Keratinocyte (primary cell): ENCODE data around the gene PDIA6. TPM values are rescaled to one million over a fixed set of nuclear protein-coding genes. Genes with fewer than 3 reads are reported as not detected.

ENCODE experiments used
- DNase-seq: peaks from one replicate; pipeline ENCODE4 v3.0.0-alpha.2; 2011; ENCODE audit warnings: low read depth, missing footprints, low spot score
- FAIRE-seq: peaks from 2 replicates; lab custom pipeline; 2011; peaks lifted over from hg19 to GRCh38; lab: Jason Lieb, UNC
- H2AFZ ChIP-seq: 2 replicates; pipeline ENCODE4 v1.6.0; 2012; ENCODE audit warnings: low read length, control low read depth, inconsistent platforms; ENCODE audit not compliant: control insufficient read depth
- H3K27ac ChIP-seq: 2 replicates; pipeline ENCODE4 v1.5.1; 2011; ENCODE audit warnings: low read length; ENCODE audit not compliant: control insufficient read depth, insufficient read depth
- H3K27me3 ChIP-seq: 3 replicates; pipeline ENCODE4 v1.6.0; 2011; ENCODE audit warnings: low read length; ENCODE audit not compliant: control insufficient read depth, insufficient read depth; ENCODE audit errors: extremely low read depth
- H3K36me3 ChIP-seq, 2 experiments: 2 replicates in 1 of 2; 3 replicates in 1 of 2; pipeline ENCODE4 v1.5.1; 2011; ENCODE audit warnings: low read length in 2 of 2, mild to moderate bottlenecking in 1 of 2; ENCODE audit not compliant: control insufficient read depth in 2 of 2, insufficient read depth in 2 of 2; ENCODE audit errors: extremely low read depth in 1 of 2
- H3K4me1 ChIP-seq: 3 replicates; pipeline ENCODE4 v1.5.1; 2011; ENCODE audit warnings: low read length; ENCODE audit not compliant: control insufficient read depth, insufficient read depth; ENCODE audit errors: extremely low read depth
- H3K4me2 ChIP-seq: 3 replicates; pipeline ENCODE4 v1.6.0; 2011; ENCODE audit warnings: low read depth, low read length; ENCODE audit not compliant: control insufficient read depth, insufficient read depth; ENCODE audit errors: extremely low read depth
- H3K4me3 ChIP-seq, 3 experiments: fragments of 200-600 bp in 1 of 3; sonication (generic) in 1 of 3; 2 replicates in 2 of 3; 3 replicates in 1 of 3; pipeline ENCODE4 v1.5.1; 2011 to 2016; ENCODE audit warnings: low read length in 3 of 3, mild to moderate bottlenecking in 3 of 3, control low read depth in 2 of 3, inconsistent platforms in 1 of 3, low read depth in 1 of 3, mixed read lengths in 1 of 3, mixed run types in 1 of 3, moderate library complexity in 1 of 3; ENCODE audit not compliant: control insufficient read depth in 2 of 3, insufficient read depth in 2 of 3; ENCODE audit errors: extremely low read depth in 1 of 3
- H3K79me2 ChIP-seq: 2 replicates; pipeline ENCODE4 v1.6.0; 2012; ENCODE audit warnings: low read length; ENCODE audit not compliant: control insufficient read depth, insufficient read depth
- H3K9ac ChIP-seq: 3 replicates; pipeline ENCODE4 v1.6.0; 2011; ENCODE audit warnings: low read length; ENCODE audit not compliant: control insufficient read depth, insufficient read depth; ENCODE audit errors: extremely low read depth
- H3K9me1 ChIP-seq: 3 replicates; pipeline ENCODE4 v1.6.0; 2011; ENCODE audit warnings: low read length; ENCODE audit not compliant: control insufficient read depth, insufficient read depth; ENCODE audit errors: extremely low read depth
- H3K9me3 ChIP-seq: 2 replicates; pipeline ENCODE4 v1.5.1; 2012; ENCODE audit warnings: low read depth, low read length; ENCODE audit not compliant: control insufficient read depth
- H4K20me1 ChIP-seq: 3 replicates; pipeline ENCODE4 v1.6.0; 2011; ENCODE audit warnings: low read length; ENCODE audit not compliant: control insufficient read depth, insufficient read depth; ENCODE audit errors: extremely low read depth
- CTCF ChIP-seq, 3 experiments: IDR thresholded peaks in 1 of 3; conservative IDR thresholded peaks in 1 of 3; optimal IDR thresholded peaks in 1 of 3; 2 replicates in 2 of 3; 3 replicates in 1 of 3; pipeline versions ENCODE3 to v1.5.1; 2011; ENCODE audit warnings: low read length in 3 of 3, mild to moderate bottlenecking in 3 of 3, moderate library complexity in 2 of 3, control low read depth in 1 of 3, inconsistent platforms in 1 of 3; ENCODE audit not compliant: insufficient read depth in 2 of 3; ENCODE audit errors: extremely low read depth in 1 of 3
- EZH2 ChIP-seq: IDR thresholded peaks from one replicate; pipeline ENCODE4 v1.6.1; 2012; ENCODE audit warnings: inconsistent platforms, mild to moderate bottlenecking, low read length, moderate library complexity
- dilution Hi-C: fragments of 300-500 bp; cut with MboI; formaldehyde crosslinking; loops from one replicate; pipeline ENCODE4 v1.7.0; 2020; ENCODE audit warnings: low sequenced_read_pairs; ENCODE audit not compliant: extremely low pct_ligation_motif_present
- polyA plus RNA-seq, 5 experiments: library from polyadenylated mRNA; depleted of rRNA in 3 of 5; stranded (reverse) in 3 of 5; stranded (forward) in 1 of 5; unstranded in 1 of 5; fragments of >200 nt; gene quantifications; 1 replicate in 1 of 5; 2 replicates in 3 of 5; 3 replicates in 1 of 5; pipeline versions ENCODE4 v1.2.1 to v1.2.3, GENCODE V29; 2011 to 2012; ENCODE audit warnings: missing spikeins in 2 of 5, low read depth in 1 of 5, low replicate concordance in 1 of 5

Gene PDIA6
- polyA plus RNA-seq, 1 donor (not counting 4 experiments of a cell fraction or from before 2014, with no cell fraction given): 310 TPM

- FAIRE-seq (no peak), DNase-seq (no peak)
- H3K9me1 ChIP-seq: no peaks in the 10 kb centered on the region
- peaks cover 3% of the 10 kb centered on the region for H4K20me1 ChIP-seq
- H3K9me3 ChIP-seq: no peaks in the 10 kb centered on the region
- H2AFZ ChIP-seq: no peak overlapping the region
- dilution Hi-C loops: no loop called here
- H3K4me2 ChIP-seq: no peak overlapping the region
- H3K79me2 ChIP-seq: peaks cover 66% of the 10 kb centered on the region
- peaks cover 17 to 49% of the 10 kb centered on the region in 2 experiments for H3K36me3 ChIP-seq
- no peak overlapping the region for H3K27ac ChIP-seq
- H3K4me1 ChIP-seq: no peaks in the 10 kb centered on the region
- H3K27me3 ChIP-seq: no peaks in the 10 kb centered on the region
- no peak for TF ChIP-seq EZH2
- TF ChIP-seq CTCF (optimal IDR thresholded peaks at IDR 0.05 in 1 of 3, IDR thresholded peaks at IDR 0.05 in 1 of 3, conservative IDR thresholded peaks at IDR 0.05 in 1 of 3; ENCODE audit: extremely low read depth in 1 of 3, insufficient read depth in 2 of 3, low read length in 3 of 3): no peak
- H3K4me3 ChIP-seq: no peak overlapping the region
- H3K9ac ChIP-seq: no peak overlapping the region
Observed at GRCh38 chr2:10796703-10797102, 15.9 kb downstream of the PDIA6 start.

GRCh38 chr2:10795508-10796046, 17.0 kb downstream of the PDIA6 start:
- no peak overlapping the region for H3K4me3 ChIP-seq
- H3K9me3 ChIP-seq: no peaks in the 10 kb centered on the region
- no peaks in the 10 kb centered on the region for H3K27me3 ChIP-seq
- peaks cover 55% of the 10 kb centered on the region for H3K79me2 ChIP-seq
- H3K4me1 ChIP-seq: no peaks in the 10 kb centered on the region
- H3K9ac ChIP-seq: no peak overlapping the region
- peaks cover 16 to 38% of the 10 kb centered on the region in 2 experiments for H3K36me3 ChIP-seq
- no peak for TF ChIP-seq EZH2
- no peak for TF ChIP-seq CTCF (optimal IDR thresholded peaks at IDR 0.05 in 1 of 3, IDR thresholded peaks at IDR 0.05 in 1 of 3, conservative IDR thresholded peaks at IDR 0.05 in 1 of 3; ENCODE audit: extremely low read depth in 1 of 3, insufficient read depth in 2 of 3, low read length in 3 of 3)
- no peak overlapping the region for H3K27ac ChIP-seq
- H2AFZ ChIP-seq: no peak overlapping the region
- FAIRE-seq (no peak), DNase-seq (no peak)
- H3K9me1 ChIP-seq: no peaks in the 10 kb centered on the region
- dilution Hi-C loops: no loop called here
- H3K4me2 ChIP-seq: no peak overlapping the region
- H4K20me1 ChIP-seq: peaks cover 3% of the 10 kb centered on the region
